Fibroblast of the aortic adventitia (primary cell): ENCODE measurements around the gene HNRNPA0. TPM values are rescaled to one million over a fixed set of nuclear protein-coding genes. Genes with fewer than 3 reads are reported as not detected.

Experiments used
- DNase-seq: peaks from one replicate; pipeline ENCODE4 v3.0.0-alpha.2; 2010; ENCODE audit warnings: low read depth
- H3K4me3 ChIP-seq: 2 replicates; pipeline ENCODE4 v1.5.1; 2011; ENCODE audit warnings: low read depth, mild to moderate bottlenecking, control low read depth, low read length, moderate library complexity
- CTCF ChIP-seq: IDR thresholded peaks from 2 replicates; pipeline ENCODE4 v1.5.1; 2011; ENCODE audit warnings: mild to moderate bottlenecking, low read length, control low read depth, inconsistent platforms; ENCODE audit not compliant: insufficient read depth
- total RNA-seq: library from RNA; depleted of rRNA; stranded (reverse); fragments of >200 nt; gene quantifications from 2 replicates; pipeline ENCODE4 v1.2.3, GENCODE V29; 2012; ENCODE audit warnings: low replicate concordance

Gene HNRNPA0
- total RNA-seq, 1 donor: 20.0 TPM

- no peak for TF ChIP-seq CTCF
- no peak overlapping the region for H3K4me3 ChIP-seq
- no peak for DNase-seq
Measured at GRCh38 chr5:137703565-137703964, 50.6 kb downstream of the HNRNPA0 start.

GRCh38 chr5:137700282-137700680, 53.9 kb downstream of the HNRNPA0 start:
- TF ChIP-seq CTCF: no peak
- no peak overlapping the region for H3K4me3 ChIP-seq
- DNase-seq: no peak

- TF ChIP-seq CTCF: no peak
- DNase-seq: no peak
- no peak overlapping the region for H3K4me3 ChIP-seq
Measured at GRCh38 chr5:137699336-137700281, 54.6 kb downstream of the HNRNPA0 start.

- no peak overlapping the region for H3K4me3 ChIP-seq
- no peak for DNase-seq
- no peak for TF ChIP-seq CTCF
Measured at GRCh38 chr5:137696481-137696880, 57.7 kb downstream of the HNRNPA0 start.

- DNase-seq: no peak
- TF ChIP-seq CTCF: no peak
- H3K4me3 ChIP-seq: no peak overlapping the region
Measured at GRCh38 chr5:137695651-137696428, 58.3 kb downstream of the HNRNPA0 start.

Other genes starting within 250 kb of the HNRNPA0 start
- 1.3 and 3.0 TPM in 2 replicates for gene KLHL3, start 18.3 kb downstream of the HNRNPA0 start, total RNA-seq
- not detected in 2 replicates for gene MYOT, start 113.5 kb upstream of the HNRNPA0 start, total RNA-seq
- not detected in 2 replicates for gene PKD2L2, start 135.1 kb upstream of the HNRNPA0 start, total RNA-seq